ENCODE measurements around the gene B3GNT2. TPM values are rescaled to one million over a fixed set of nuclear protein-coding genes. Genes with fewer than 3 reads are reported as not detected.

Gene B3GNT2
- total and polyA plus RNA-seq, 3 donors from 2014 or later = 19.7 to 20.9 (median 20.9) TPM

DNA sequence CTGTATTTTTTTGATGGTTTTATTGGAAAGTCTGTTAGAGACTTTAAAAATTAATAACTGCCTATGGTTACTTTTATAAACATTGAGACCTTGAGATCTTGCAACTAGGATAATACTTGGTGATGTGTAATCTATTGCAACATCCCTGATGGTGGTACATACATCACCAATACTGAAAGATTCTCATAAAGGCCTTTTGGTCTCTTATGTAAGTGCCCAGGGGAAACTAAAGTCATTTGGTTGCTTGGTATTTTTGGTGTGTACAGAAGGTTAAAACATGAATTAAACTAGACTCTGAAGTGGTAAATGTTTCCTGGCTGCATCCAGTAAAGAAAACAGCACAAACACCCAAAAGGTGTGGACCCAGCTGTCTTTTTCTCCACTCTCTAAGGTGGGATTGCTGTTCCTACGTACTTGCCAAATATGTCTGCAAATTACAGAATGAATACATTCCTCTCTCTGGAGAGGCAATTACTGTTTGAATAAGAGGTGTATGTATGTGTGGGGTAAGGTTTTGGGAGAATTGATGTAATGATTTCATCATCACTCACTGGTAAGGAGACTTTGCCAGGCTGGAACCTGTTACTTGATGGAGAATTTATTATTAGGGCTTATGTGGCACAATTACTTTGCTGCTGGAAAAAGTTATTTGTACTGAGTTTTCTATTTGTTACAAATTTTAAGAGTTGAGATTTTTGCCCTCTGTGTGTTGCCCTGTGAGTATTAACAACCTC, 3.6 kb downstream of the B3GNT2 start:
- TF ChIP-seq POLR2A (IDR thresholded peaks at IDR 0.05) = no peak
- TF ChIP-seq, protein P1, sequence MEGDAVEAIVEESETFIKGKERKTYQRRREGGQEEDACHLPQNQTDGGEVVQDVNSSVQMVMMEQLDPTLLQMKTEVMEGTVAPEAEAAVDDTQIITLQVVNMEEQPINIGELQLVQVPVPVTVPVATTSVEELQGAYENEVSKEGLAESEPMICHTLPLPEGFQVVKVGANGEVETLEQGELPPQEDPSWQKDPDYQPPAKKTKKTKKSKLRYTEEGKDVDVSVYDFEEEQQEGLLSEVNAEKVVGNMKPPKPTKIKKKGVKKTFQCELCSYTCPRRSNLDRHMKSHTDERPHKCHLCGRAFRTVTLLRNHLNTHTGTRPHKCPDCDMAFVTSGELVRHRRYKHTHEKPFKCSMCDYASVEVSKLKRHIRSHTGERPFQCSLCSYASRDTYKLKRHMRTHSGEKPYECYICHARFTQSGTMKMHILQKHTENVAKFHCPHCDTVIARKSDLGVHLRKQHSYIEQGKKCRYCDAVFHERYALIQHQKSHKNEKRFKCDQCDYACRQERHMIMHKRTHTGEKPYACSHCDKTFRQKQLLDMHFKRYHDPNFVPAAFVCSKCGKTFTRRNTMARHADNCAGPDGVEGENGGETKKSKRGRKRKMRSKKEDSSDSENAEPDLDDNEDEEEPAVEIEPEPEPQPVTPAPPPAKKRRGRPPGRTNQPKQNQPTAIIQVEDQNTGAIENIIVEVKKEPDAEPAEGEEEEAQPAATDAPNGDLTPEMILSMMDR (IDR thresholded peaks at IDR 0.05) = no peak
- WGBS, 2 donors = 56 to 64% methylated on average over 1 of the region's 1 CpG
- no peak for DNase-seq
- Histone ChIP-seq H3K36me3 (ENCODE audit: low read depth, missing control alignments) (no peaks in the 10 kb centered on the region), H3K4me3 (no peak overlapping the region), H3K9me3 (no peaks in the 10 kb centered on the region), H3K27me3 (no peaks in the 10 kb centered on the region), H3K4me1 (no peaks in the 10 kb centered on the region), H3K27ac (no peak overlapping the region)
- intact Hi-C loops (cut with DNase I; ENCODE audit: low total_unique reads) = no loop called here

DNA sequence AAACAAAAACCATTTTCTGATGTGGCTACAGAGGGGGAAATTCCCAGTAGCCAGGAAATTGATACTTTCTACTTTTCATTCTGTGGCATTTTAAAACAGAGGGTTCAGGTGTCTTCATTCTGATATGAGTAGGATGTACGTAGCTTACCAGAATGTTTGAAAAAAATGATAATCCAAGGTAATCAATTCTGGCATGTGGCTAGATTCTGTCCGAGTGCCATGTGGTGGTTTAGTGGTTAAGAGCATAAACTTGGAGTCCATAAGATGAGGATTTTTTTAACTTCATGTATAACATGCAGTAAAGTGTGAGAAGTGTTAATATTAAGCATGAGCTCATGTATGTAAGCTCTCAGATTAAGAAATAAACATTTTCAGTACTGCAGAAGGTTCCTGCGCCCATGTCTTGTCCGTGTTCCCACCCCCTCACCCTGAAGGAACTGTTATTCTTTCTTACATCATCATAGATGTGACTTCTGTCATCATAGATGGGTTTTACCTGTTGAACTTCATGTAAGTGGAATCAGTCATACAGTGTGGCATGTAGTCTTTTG, 4.5 kb downstream of the B3GNT2 start:
- H3K27ac ChIP-seq = no peak overlapping the region
- intact Hi-C loops (cut with DNase I; ENCODE audit: low total_unique reads) = no loop called here
- no peaks in the 10 kb centered on the region for H3K36me3 ChIP-seq (ENCODE audit: low read depth, missing control alignments)
- no peak for DNase-seq
- 64 to 77% methylated on average over 4 of the region's 4 CpGs for WGBS, 2 donors
- TF ChIP-seq POLR2A (IDR thresholded peaks at IDR 0.05) = no peak
- TF ChIP-seq, protein P1 (IDR thresholded peaks at IDR 0.05) = no peak
- H3K4me3 ChIP-seq = no peak overlapping the region
- no peaks in the 10 kb centered on the region for H3K9me3 ChIP-seq
- no peaks in the 10 kb centered on the region for H3K27me3 ChIP-seq
- H3K4me1 ChIP-seq = no peaks in the 10 kb centered on the region

DNA sequence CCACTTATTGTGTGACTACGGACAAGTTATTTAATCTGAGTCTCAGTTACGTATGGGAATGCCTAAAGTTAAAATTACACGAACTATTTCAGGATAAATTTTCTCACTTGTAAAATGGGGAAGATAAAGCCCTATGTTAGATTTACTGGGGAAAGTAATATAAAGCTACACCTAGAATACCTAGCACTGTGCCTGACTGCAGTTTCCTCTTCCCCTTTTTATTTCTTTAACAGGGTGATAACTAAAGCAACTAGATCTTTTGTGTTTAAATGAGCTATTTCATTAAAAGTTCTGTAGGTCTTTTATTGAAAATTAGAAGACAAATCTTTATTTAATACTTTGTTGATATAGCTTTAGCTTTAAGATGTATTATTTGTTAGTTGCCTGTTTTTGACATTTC, 5.0 kb downstream of the B3GNT2 start:
- intact Hi-C loops (cut with DNase I; ENCODE audit: low total_unique reads) = no loop called here
- 77 to 85% methylated on average over 3 of the region's 3 CpGs for WGBS, 2 donors
- no peak overlapping the region for H3K4me3 ChIP-seq
- H3K36me3 ChIP-seq (ENCODE audit: low read depth, missing control alignments) = no peaks in the 10 kb centered on the region
- TF ChIP-seq, protein P1 (IDR thresholded peaks at IDR 0.05) = no peak
- no peak for TF ChIP-seq POLR2A (IDR thresholded peaks at IDR 0.05)
- no peak overlapping the region for H3K27ac ChIP-seq
- H3K4me1 ChIP-seq = no peaks in the 10 kb centered on the region
- H3K9me3 ChIP-seq = no peaks in the 10 kb centered on the region
- H3K27me3 ChIP-seq = no peaks in the 10 kb centered on the region
- DNase-seq = no peak

DNA sequence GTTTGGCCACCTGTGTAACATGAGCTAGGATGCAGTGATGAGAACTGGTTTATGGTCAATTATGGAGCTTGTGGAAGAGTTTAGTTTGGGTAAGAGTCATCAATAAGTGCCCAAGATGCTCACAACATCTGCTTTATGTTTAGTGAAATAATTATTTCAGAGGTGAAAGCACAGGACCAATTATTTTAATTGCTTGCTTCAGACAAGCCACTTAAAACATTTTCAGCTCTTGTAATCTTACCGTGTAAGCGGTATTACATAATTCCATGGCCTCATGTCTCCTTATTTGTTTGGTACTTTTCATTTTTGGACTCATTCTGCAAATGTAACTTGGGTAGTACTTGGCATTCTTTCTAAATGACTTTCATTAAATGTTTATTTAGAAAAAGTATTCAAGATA, 5.4 kb downstream of the B3GNT2 start:
- intact Hi-C loops (cut with DNase I; ENCODE audit: low total_unique reads) = no loop called here
- Histone ChIP-seq H3K4me1 (no peaks in the 10 kb centered on the region), H3K36me3 (ENCODE audit: low read depth, missing control alignments) (no peaks in the 10 kb centered on the region), H3K4me3 (no peak overlapping the region), H3K27me3 (no peaks in the 10 kb centered on the region), H3K9me3 (no peaks in the 10 kb centered on the region), H3K27ac (no peak overlapping the region)
- WGBS, 2 donors = 73 to 74% methylated on average over 2 of the region's 2 CpGs
- no peak for DNase-seq
- TF ChIP-seq POLR2A (IDR thresholded peaks at IDR 0.05) = no peak
- TF ChIP-seq, protein P1 (IDR thresholded peaks at IDR 0.05) = no peak
